GM18520 (cell line): ENCODE data around the gene ATP13A1.

Experiments used
- ATAC-seq: cut with Tn5 transposase; IDR thresholded peaks from one replicate; pipeline ENCODE4 v1.9.1; 2021; ENCODE audit not compliant: unreplicated experiment

Gene ATP13A1

DNA sequence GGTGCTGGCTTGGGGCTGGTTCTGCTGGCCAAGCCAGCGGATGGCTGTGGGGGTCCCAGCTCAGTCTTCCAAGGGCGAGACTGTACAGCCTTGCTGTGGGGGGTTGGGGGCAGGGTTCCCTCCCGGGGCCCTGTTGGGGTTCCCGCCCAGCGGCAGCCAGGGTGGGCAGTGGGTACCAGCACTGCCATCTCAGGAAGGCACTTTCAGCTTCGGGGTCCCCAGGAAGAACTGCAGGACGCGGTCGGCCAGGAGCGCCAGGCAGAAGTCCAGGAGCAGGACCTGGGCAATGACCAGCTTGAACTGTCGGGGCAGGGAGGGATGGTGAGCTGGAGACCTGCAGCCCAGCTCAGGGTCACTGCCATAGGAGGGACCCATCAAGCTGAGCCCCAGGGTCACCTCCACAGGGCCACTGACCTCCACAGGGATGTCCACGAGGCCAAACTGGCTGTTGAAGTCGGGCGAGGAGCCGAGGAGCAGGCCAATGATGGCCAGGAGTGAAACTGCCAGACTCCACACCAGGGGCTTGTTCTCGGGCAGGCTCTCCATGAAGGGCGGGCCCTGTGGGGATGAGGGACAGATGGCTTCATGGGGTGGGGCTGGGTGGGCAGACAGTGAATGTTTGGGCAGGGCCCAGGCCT is 18.1 kb downstream of the ATP13A1 start:
- ATAC-seq = no peak

DNA sequence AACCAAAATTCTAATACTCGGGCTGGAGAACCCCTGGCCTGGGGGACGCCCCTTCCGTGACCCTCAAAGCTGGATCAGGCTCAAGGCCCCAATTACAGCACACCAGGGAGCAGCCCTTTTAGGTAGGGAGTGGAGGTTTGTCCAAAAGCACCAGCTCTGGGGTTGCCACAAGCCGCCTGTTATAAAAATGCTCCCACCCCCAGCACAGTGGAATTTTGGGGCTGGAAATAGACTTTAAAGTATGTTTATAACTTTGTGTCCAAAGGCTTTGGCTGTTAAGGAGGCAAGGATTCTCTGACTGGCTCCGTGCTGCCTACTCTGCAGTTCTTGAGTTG is 19.5 kb downstream of the ATP13A1 start:
- ATAC-seq = no peak

GRCh38 chr19:19643158-19644053 is 20.1 kb downstream of the ATP13A1 start, which contains the start of gene GMIP:
GMIP (minus strand) TSS chr19:19643657; CDS start chr19:19643529, 128 bp downstream.
- peak; percentile 44 for ATAC-seq

GRCh38 chr19:19642506-19643157 is 20.8 kb downstream of the ATP13A1 start:
- no peak for ATAC-seq

DNA sequence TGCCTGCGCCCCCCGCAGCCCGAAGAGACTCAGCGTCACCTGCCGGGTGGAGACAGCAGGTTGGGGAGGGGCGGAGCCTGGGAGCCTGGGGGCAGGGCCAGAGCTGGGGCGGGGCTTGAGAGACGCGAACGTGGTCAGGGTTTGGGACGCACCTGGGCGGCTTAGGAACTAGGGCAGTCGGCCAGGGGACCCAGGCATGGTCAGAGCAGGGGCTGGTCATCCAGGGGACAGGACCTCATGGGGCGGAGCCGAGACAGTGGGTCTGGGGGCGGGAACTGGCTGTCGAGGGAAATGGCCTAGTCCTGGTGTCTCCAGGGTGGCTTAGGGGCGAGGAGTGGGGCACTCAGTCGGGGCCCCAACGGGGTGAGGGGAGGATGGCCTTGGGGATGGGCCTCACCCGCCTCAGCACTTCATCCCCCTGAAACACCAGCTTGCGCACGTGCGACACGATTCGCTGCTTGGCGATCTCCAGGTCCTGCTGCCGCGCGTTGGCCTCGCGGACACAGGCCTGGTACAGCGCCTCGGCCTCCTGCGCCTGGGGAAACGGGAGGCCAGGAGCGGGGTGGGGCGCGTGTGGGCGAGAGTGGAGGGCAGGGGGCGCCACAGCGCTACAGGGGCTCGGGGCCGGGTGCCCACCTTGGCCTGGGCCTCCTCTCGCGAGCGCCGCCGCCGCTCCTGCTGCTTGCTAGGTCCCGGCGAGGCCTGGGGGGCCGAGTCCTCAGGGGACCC is 25.8 kb downstream of the ATP13A1 start:
- ATAC-seq = no peak

GRCh38 chr19:19637186-19637522 is 26.3 kb downstream of the ATP13A1 start:
- ATAC-seq = no peak

DNA sequence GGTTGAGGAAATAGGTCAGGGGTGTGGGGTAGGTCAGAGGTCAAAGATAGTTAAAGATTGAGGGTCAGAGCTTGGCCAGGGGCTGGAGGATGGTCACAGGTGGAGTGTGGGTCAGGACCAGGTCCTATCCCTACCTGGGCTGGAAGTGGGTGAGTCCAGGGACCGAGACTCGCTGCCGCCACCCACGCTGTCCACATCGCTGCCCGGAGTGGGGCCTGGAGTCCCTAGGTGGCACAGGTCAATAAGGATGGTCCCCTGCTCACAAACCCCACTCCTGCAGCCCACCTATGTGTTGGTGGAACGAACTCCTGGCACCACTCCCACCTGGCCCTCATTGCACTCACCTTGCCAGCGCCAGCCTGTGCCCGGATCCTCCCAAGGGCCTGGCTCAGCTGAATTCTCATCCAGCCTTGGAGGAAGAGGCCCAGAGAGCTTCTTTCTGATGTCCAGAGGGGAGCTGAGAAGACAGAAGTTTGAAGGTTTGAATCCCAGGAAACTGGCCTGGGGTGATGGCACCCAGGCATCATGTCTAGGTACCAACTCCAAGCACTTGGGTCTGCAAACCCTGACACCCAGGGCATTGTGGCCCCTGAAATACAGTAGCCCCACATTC is 26.8 kb downstream of the ATP13A1 start:
- ATAC-seq = no peak

GRCh38 chr19:19635313-19635702 is 28.2 kb downstream of the ATP13A1 start:
- ATAC-seq = no peak

DNA sequence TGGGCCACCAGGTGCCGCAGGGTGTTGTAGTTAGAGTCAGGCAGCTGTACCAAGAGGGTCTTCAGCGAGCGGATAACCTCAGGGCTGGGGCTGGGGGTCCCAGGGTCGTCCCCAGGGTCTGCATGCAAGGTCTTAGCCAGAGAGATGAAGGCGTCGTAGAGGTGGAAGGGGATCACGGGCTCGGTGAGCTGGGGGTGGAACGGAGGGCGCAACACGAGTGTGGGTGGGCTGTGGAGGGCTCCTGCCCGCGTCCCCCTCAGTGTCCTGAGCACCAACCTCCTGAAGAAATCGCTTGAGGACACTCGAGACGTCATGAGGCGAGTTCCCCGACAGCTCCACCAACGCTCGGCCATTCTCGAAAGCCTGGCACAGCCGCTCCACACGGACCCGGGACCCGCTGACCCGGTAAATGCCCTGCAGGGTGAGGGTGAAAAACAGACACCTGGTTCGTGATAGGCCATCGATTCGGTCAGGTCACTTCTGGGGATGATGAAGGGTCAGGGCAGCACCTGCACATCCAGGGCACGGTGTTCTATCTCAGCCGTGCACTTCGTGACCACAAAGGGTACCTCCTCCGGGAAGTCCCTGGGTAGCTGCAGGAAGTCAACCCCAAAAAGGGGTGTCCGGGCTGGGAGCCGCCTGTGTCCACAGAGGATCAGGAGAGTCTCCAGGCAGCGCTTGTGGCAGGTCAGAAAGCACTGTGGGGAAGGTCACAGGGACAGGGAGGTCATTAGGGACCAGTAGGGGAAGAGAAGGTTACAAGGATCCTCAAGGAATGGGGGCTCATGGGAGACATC is 28.8 kb downstream of the ATP13A1 start:
- no peak for ATAC-seq

GRCh38 chr19:19633711-19634515 is 29.6 kb downstream of the ATP13A1 start:
- no peak for ATAC-seq

- no peak for ATAC-seq
Observed at GRCh38 chr19:19632661-19633060, 30.8 kb downstream of the ATP13A1 start.

- no peak for ATAC-seq
Observed at GRCh38 chr19:19631346-19631745, 32.1 kb downstream of the ATP13A1 start.

- no peak for ATAC-seq
Observed at GRCh38 chr19:19630426-19630825, 33.0 kb downstream of the ATP13A1 start.

DNA sequence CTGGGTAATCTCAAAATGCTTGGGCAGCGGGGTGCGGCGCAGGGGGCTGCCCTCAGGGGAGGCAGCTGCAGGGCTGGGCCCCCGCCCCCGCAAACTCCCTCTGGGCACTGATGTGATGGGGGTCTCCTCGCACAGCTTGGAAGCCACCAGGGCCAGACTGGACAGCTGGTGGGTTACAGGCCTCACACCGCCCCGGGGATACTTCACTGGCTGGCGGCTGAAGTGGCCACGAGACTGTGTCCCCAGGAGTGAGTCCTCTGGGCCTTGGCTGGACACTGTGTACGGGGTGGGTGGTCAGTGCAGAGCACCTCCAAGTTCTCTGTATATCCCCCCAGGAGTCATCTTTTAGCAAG is 33.4 kb downstream of the ATP13A1 start:
- no peak for ATAC-seq

- no peak for ATAC-seq
Observed at GRCh38 chr19:19628501-19629134, 34.9 kb downstream of the ATP13A1 start.

DNA sequence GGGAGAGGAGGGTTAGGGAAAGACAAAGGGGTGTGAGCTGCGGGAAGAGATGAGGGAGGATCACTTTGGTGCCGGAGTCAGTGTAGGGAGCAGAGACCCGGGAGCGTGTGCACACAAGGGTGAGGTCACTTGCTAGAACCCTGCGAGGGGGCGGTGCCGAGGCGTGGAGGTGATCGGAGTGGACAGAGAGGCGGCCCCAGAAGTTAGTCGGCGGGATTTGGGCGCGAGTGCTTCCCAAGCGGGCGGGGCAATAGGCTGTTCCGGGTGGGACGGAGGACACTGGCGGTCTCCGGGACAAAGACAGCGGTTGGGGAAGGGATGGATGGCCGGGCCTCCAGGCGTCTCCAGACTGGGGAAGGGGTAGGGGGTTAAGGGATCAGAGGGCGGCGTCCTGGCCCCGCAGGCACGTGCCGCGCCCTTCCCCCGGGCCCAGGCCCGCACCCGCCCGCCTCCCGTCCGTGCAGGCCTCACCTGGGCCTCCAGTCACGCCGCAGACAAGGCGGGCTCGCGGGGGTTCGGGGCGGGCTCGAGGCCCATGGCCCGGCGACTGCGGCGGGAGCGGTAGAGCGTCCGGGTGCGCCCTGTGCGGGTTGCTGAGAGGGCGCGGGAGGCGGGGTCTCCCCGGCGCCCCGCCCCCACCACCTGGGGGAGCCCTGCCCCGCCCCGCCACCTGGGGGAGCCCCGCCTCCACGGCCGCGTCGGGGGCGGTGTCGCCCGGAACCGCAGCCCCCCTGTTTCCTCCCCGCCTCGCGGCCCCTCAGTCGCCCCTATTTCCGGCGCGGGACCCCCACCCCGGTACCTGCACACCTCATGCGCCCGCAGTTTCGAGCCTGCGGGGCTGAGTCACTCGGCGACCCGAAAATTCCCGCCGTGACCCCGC is 35.6 kb downstream of the ATP13A1 start, which contains the start of gene LPAR2:
Gene LPAR2, minus strand, starts transcription at position 600 of the 880 bp plus-strand sequence. CDS start 945 bp downstream, outside the sequence.
- peak; percentile 47 for ATAC-seq

- no peak for ATAC-seq
Observed at GRCh38 chr19:19626516-19627472, 36.7 kb downstream of the ATP13A1 start.
